Measurements from ENCODE around the gene BRI3BP. TPM values are rescaled to one million over a fixed set of nuclear protein-coding genes. Genes with fewer than 3 reads are reported as not detected.
"Not testable (repeated sequence)": the region's sequence is repeated elsewhere in the genome, so short reads cannot be mapped to it uniquely, and the experiment has no call there.

The BRI3BP gene
- polyA plus RNA-seq, 2 donors = 3.2 to 5.3 TPM

GRCh38 chr12:125068391-125068790, 74.9 kb downstream of the BRI3BP start:
- Histone ChIP-seq H3K4me1 (ENCODE audit: control insufficient read depth in 2 of 2, insufficient read depth in 2 of 2, low read length in 1 of 2) (peaks cover 3 to 12% of the 10 kb centered on the region in 2 donors), H3K27ac (ENCODE audit: low read depth in 2 of 2, low read length in 1 of 2) (no peak overlapping the region), H3K27me3 (ENCODE audit: control insufficient read depth in 1 of 2, insufficient read depth in 2 of 2, low read length in 2 of 2) (no peaks in the 10 kb centered on the region), H3K36me3 (ENCODE audit: control insufficient read depth in 2 of 2, insufficient read depth in 2 of 2, low read length in 1 of 2) (peaks cover 6 to 11% of the 10 kb centered on the region in 2 donors), H3K4me3 (ENCODE audit: low read depth in 1 of 2, low read length in 2 of 2) (no peak overlapping the region), H3K9me3 (ENCODE audit: control insufficient read depth in 2 of 2, insufficient read depth in 1 of 2, low read depth in 1 of 2, low read length in 1 of 2) (no peaks in the 10 kb centered on the region)
- 87 to 90% methylated on average over 6 of the region's 6 CpGs for WGBS, 2 donors

GRCh38 chr12:125069616-125070015, 76.2 kb downstream of the BRI3BP start:
- Histone ChIP-seq H3K4me1 (ENCODE audit: control insufficient read depth in 2 of 2, insufficient read depth in 2 of 2, low read length in 1 of 2) (peaks cover 3 to 12% of the 10 kb centered on the region in 2 donors), H3K36me3 (ENCODE audit: control insufficient read depth in 2 of 2, insufficient read depth in 2 of 2, low read length in 1 of 2) (peaks cover 6 to 11% of the 10 kb centered on the region in 2 donors), H3K4me3 (ENCODE audit: low read depth in 1 of 2, low read length in 2 of 2) (no peak overlapping the region), H3K27me3 (ENCODE audit: control insufficient read depth in 1 of 2, insufficient read depth in 2 of 2, low read length in 2 of 2) (no peaks in the 10 kb centered on the region), H3K9me3 (ENCODE audit: control insufficient read depth in 2 of 2, insufficient read depth in 1 of 2, low read depth in 1 of 2, low read length in 1 of 2) (no peaks in the 10 kb centered on the region), H3K27ac (ENCODE audit: low read depth in 2 of 2, low read length in 1 of 2) (no peak overlapping the region)
- WGBS, 2 donors = 66 to 75% methylated on average over 8 of the region's 8 CpGs

GRCh38 chr12:125070112-125070511, 76.7 kb downstream of the BRI3BP start:
- H3K4me1 ChIP-seq (ENCODE audit: control insufficient read depth in 2 of 2, insufficient read depth in 2 of 2, low read length in 1 of 2) = peaks cover 3 to 12% of the 10 kb centered on the region in 2 donors
- whole genome bisulfite sequencing, 2 donors = 84 to 89% methylated on average over 6 of the region's 6 CpGs
- no peaks in the 10 kb centered on the region for H3K27me3 ChIP-seq (ENCODE audit: control insufficient read depth in 1 of 2, insufficient read depth in 2 of 2, low read length in 2 of 2)
- H3K9me3 ChIP-seq (ENCODE audit: control insufficient read depth in 2 of 2, insufficient read depth in 1 of 2, low read depth in 1 of 2, low read length in 1 of 2) = no peaks in the 10 kb centered on the region
- H3K4me3 ChIP-seq (ENCODE audit: low read depth in 1 of 2, low read length in 2 of 2) = no peak overlapping the region
- H3K27ac ChIP-seq (ENCODE audit: low read depth in 2 of 2, low read length in 1 of 2) = no peak overlapping the region
- peaks cover 6 to 11% of the 10 kb centered on the region in 2 donors for H3K36me3 ChIP-seq (ENCODE audit: control insufficient read depth in 2 of 2, insufficient read depth in 2 of 2, low read length in 1 of 2)

- H3K4me3 ChIP-seq (ENCODE audit: low read depth in 1 of 2, low read length in 2 of 2) = no peak overlapping the region
- H3K4me1 ChIP-seq (ENCODE audit: control insufficient read depth in 2 of 2, insufficient read depth in 2 of 2, low read length in 1 of 2) = peaks cover 1 to 11% of the 10 kb centered on the region in 2 donors
- no peaks in the 10 kb centered on the region for H3K27me3 ChIP-seq (ENCODE audit: control insufficient read depth in 1 of 2, insufficient read depth in 2 of 2, low read length in 2 of 2)
- H3K27ac ChIP-seq (ENCODE audit: low read depth in 2 of 2, low read length in 1 of 2) = no peak overlapping the region
- no peaks in the 10 kb centered on the region for H3K9me3 ChIP-seq (ENCODE audit: control insufficient read depth in 2 of 2, insufficient read depth in 1 of 2, low read depth in 1 of 2, low read length in 1 of 2)
- WGBS, 2 donors = 88 to 91% methylated on average over 11 of the region's 11 CpGs
- H3K36me3 ChIP-seq (ENCODE audit: control insufficient read depth in 2 of 2, insufficient read depth in 2 of 2, low read length in 1 of 2) = peaks cover 6 to 11% of the 10 kb centered on the region in 2 donors
These were observed 77.4 kb downstream of the BRI3BP start for GRCh38 chr12:125070661-125071390.

GRCh38 chr12:125071456-125071855, 78.0 kb downstream of the BRI3BP start:
- Histone ChIP-seq H3K4me3 (ENCODE audit: low read depth in 1 of 2, low read length in 2 of 2) (no peak overlapping the region), H3K36me3 (ENCODE audit: control insufficient read depth in 2 of 2, insufficient read depth in 2 of 2, low read length in 1 of 2) (peaks cover 6 to 18% of the 10 kb centered on the region in 2 donors), H3K4me1 (ENCODE audit: control insufficient read depth in 2 of 2, insufficient read depth in 2 of 2, low read length in 1 of 2) (peaks cover 0 to 7% of the 10 kb centered on the region in 2 donors), H3K9me3 (ENCODE audit: control insufficient read depth in 2 of 2, insufficient read depth in 1 of 2, low read depth in 1 of 2, low read length in 1 of 2) (no peaks in the 10 kb centered on the region), H3K27ac (ENCODE audit: low read depth in 2 of 2, low read length in 1 of 2) (no peak overlapping the region), H3K27me3 (ENCODE audit: control insufficient read depth in 1 of 2, insufficient read depth in 2 of 2, low read length in 2 of 2) (no peaks in the 10 kb centered on the region)
- WGBS, 2 donors = 85 to 92% methylated on average over 12 of the region's 12 CpGs

- 89 to 94% methylated on average over 2 of the region's 2 CpGs for WGBS, 2 donors
- Histone ChIP-seq H3K27me3 (ENCODE audit: control insufficient read depth in 1 of 2, insufficient read depth in 2 of 2, low read length in 2 of 2) (no peaks in the 10 kb centered on the region), H3K4me3 (ENCODE audit: low read depth in 1 of 2, low read length in 2 of 2) (no peak overlapping the region), H3K36me3 (ENCODE audit: control insufficient read depth in 2 of 2, insufficient read depth in 2 of 2, low read length in 1 of 2) (peaks cover 6 to 20% of the 10 kb centered on the region in 2 donors), H3K27ac (ENCODE audit: low read depth in 2 of 2, low read length in 1 of 2) (no peak overlapping the region), H3K9me3 (ENCODE audit: control insufficient read depth in 2 of 2, insufficient read depth in 1 of 2, low read depth in 1 of 2, low read length in 1 of 2) (no peaks in the 10 kb centered on the region), H3K4me1 (ENCODE audit: control insufficient read depth in 2 of 2, insufficient read depth in 2 of 2, low read length in 1 of 2) (peaks cover 0 to 4% of the 10 kb centered on the region in 2 donors)
These were observed 79.1 kb downstream of the BRI3BP start for GRCh38 chr12:125072496-125072895.

- H3K27ac ChIP-seq (ENCODE audit: low read depth in 2 of 2, low read length in 1 of 2); H3K27me3 ChIP-seq (ENCODE audit: control insufficient read depth in 1 of 2, insufficient read depth in 2 of 2, low read length in 2 of 2); H3K9me3 ChIP-seq (ENCODE audit: control insufficient read depth in 2 of 2, insufficient read depth in 1 of 2, low read depth in 1 of 2, low read length in 1 of 2); H3K4me1 ChIP-seq (ENCODE audit: control insufficient read depth in 2 of 2, insufficient read depth in 2 of 2, low read length in 1 of 2); H3K4me3 ChIP-seq (ENCODE audit: low read depth in 1 of 2, low read length in 2 of 2): not testable (repeated sequence)
- peaks cover 6 to 22% of the 10 kb centered on the region in 2 donors for H3K36me3 ChIP-seq (ENCODE audit: control insufficient read depth in 2 of 2, insufficient read depth in 2 of 2, low read length in 1 of 2)
- WGBS, 2 donors = 78 to 92% methylated on average over 2 of the region's 2 CpGs
These were observed 80.8 kb downstream of the BRI3BP start for GRCh38 chr12:125074294-125074693.

GRCh38 chr12:125076103-125076502, 82.7 kb downstream of the BRI3BP start:
- WGBS, 2 donors = 86 to 94% methylated on average over 6 of the region's 6 CpGs
- H3K27ac ChIP-seq (ENCODE audit: low read depth in 2 of 2, low read length in 1 of 2) = no peak overlapping the region
- H3K36me3 ChIP-seq (ENCODE audit: control insufficient read depth in 2 of 2, insufficient read depth in 2 of 2, low read length in 1 of 2) = peaks cover 5 to 19% of the 10 kb centered on the region in 2 donors
- H3K9me3 ChIP-seq (ENCODE audit: control insufficient read depth in 2 of 2, insufficient read depth in 1 of 2, low read depth in 1 of 2, low read length in 1 of 2) = no peaks in the 10 kb centered on the region
- H3K4me3 ChIP-seq (ENCODE audit: low read depth in 1 of 2, low read length in 2 of 2) = no peak overlapping the region
- no peaks in the 10 kb centered on the region for H3K4me1 ChIP-seq (ENCODE audit: control insufficient read depth in 2 of 2, insufficient read depth in 2 of 2, low read length in 1 of 2)
- H3K27me3 ChIP-seq (ENCODE audit: control insufficient read depth in 1 of 2, insufficient read depth in 2 of 2, low read length in 2 of 2) = no peaks in the 10 kb centered on the region

GRCh38 chr12:125079084-125079483, 85.6 kb downstream of the BRI3BP start:
- H3K4me3 ChIP-seq (ENCODE audit: low read depth in 1 of 2, low read length in 2 of 2) = no peak overlapping the region
- no peaks in the 10 kb centered on the region for H3K4me1 ChIP-seq (ENCODE audit: control insufficient read depth in 2 of 2, insufficient read depth in 2 of 2, low read length in 1 of 2)
- H3K27ac ChIP-seq (ENCODE audit: low read depth in 2 of 2, low read length in 1 of 2) = peak overlapping the region; percentile 86 to 87
- H3K36me3 ChIP-seq (ENCODE audit: control insufficient read depth in 2 of 2, insufficient read depth in 2 of 2, low read length in 1 of 2) = peaks cover 0 to 20% of the 10 kb centered on the region in 2 donors
- WGBS, 2 donors = 88 to 92% methylated on average over 10 of the region's 10 CpGs
- no peaks in the 10 kb centered on the region for H3K27me3 ChIP-seq (ENCODE audit: control insufficient read depth in 1 of 2, insufficient read depth in 2 of 2, low read length in 2 of 2)
- H3K9me3 ChIP-seq (ENCODE audit: control insufficient read depth in 2 of 2, insufficient read depth in 1 of 2, low read depth in 1 of 2, low read length in 1 of 2) = no peaks in the 10 kb centered on the region
